Mucosa of descending colon (tissue), 3 donors: ENCODE results near the gene WASF1. TPM values are rescaled to one million over a fixed set of nuclear protein-coding genes. Genes with fewer than 3 reads are reported as not detected.
"Not testable (repeated sequence)": the region's sequence is repeated elsewhere in the genome, so short reads cannot be mapped to it uniquely, and the experiment has no call there.

Experiments used
- ATAC-seq: fragments of 200-7000 bp; cut with Tn5 transposase; one replicate; pipeline ENCODE4 v1.9.1; 2020; ENCODE audit warnings: mild to moderate bottlenecking, moderate library complexity
- DNase-seq, 3 donors: peaks; one replicate each; pipeline ENCODE4 v3.0.0-alpha.2; 2020
- H3K36me3 ChIP-seq: fragments of 200-600 bp; one replicate; pipeline ENCODE4 v1.8.0; 2021; ENCODE audit warnings: low read depth, mild to moderate bottlenecking
- H3K4me1 ChIP-seq: fragments of 200-600 bp; one replicate; pipeline ENCODE4 v1.8.0; 2021; ENCODE audit warnings: low read depth, mild to moderate bottlenecking
- H3K4me3 ChIP-seq: fragments of 200-600 bp; one replicate; pipeline ENCODE4 v1.8.0; 2021; ENCODE audit warnings: mild to moderate bottlenecking
- H3K9me3 ChIP-seq: fragments of 200-600 bp; one replicate; pipeline ENCODE4 v1.8.0; 2021; ENCODE audit warnings: mild to moderate bottlenecking
- CTCF ChIP-seq: fragments of 200-600 bp; IDR thresholded peaks from one replicate; pipeline ENCODE4 v1.8.0; 2022; ENCODE audit warnings: antibody characterized with exemption, mild to moderate bottlenecking
- intact Hi-C, 2 donors: fragments of 100-400 bp; cut with DNase I in 1 of 2; cut with micrococcal nuclease in 1 of 2; formaldehyde crosslinking; loops; one replicate each; pipeline versions ENCODE4 v1.11.0 to v1.11.1; 2022; cut with DNase I, micrococcal nuclease
- total RNA-seq, 3 donors: library from RNA; stranded (reverse); fragmentation: NEBNext Ultra II Directional in 2 of 3; extraction: Animal tissue kit (Norgen Biotek cat#: 25700) in 2 of 3; gene quantifications; one replicate each; pipeline versions ENCODE4 v1.2.1 to v1.2.4, GENCODE V29; 2021 to 2023
- donor health status: DM: no; HTN: no; CAD: no; lungs with moderate emphysema.
- donor health status: DM: no; HTN: no; CAD: no.
- donor health status: DM: no; HTN: yes; CAD: no.

Gene WASF1
- total RNA-seq, 3 donors from 2014 or later, result 1.3 to 16.0 (median 2.7) TPM

- Histone ChIP-seq H3K4me1 (no peaks in the 10 kb centered on the region), H3K9me3 (no peaks in the 10 kb centered on the region), H3K4me3 (no peak overlapping the region), H3K36me3 (no peaks in the 10 kb centered on the region)
- intact Hi-C loops, result no loop called here
- no peak for ATAC-seq
- DNase-seq, result no peak
- no peak for TF ChIP-seq CTCF
Observed at GRCh38 chr6:110137924-110138887, 41.3 kb downstream of the WASF1 start.

GRCh38 chr6:110130362-110130761 is 49.1 kb downstream of the WASF1 start:
- Histone ChIP-seq H3K4me3 (no peak overlapping the region), H3K4me1 (no peaks in the 10 kb centered on the region), H3K36me3 (no peaks in the 10 kb centered on the region), H3K9me3 (no peaks in the 10 kb centered on the region)
- no peak for DNase-seq
- no peak for TF ChIP-seq CTCF
- no peak for ATAC-seq
- intact Hi-C loops, result no loop called here

GRCh38 chr6:110128418-110128817 is 51.1 kb downstream of the WASF1 start:
- Histone ChIP-seq H3K4me3 (no peak overlapping the region), H3K4me1 (no peaks in the 10 kb centered on the region), H3K36me3 (no peaks in the 10 kb centered on the region), H3K9me3 (no peaks in the 10 kb centered on the region)
- DNase-seq (no peak), ATAC-seq (no peak)
- intact Hi-C loops, result no loop called here
- no peak for TF ChIP-seq CTCF

GRCh38 chr6:110125361-110125760 is 54.1 kb downstream of the WASF1 start:
- ATAC-seq, result no peak
- no peak overlapping the region for H3K4me3 ChIP-seq
- no peaks in the 10 kb centered on the region for H3K9me3 ChIP-seq
- H3K4me1 ChIP-seq, result no peaks in the 10 kb centered on the region
- intact Hi-C loops, result no loop called here
- TF ChIP-seq CTCF, result no peak
- H3K36me3 ChIP-seq, result no peaks in the 10 kb centered on the region
- DNase-seq, result no peak

- ATAC-seq, H3K36me3 ChIP-seq, H3K9me3 ChIP-seq, intact Hi-C loops, DNase-seq, H3K4me3 ChIP-seq, H3K4me1 ChIP-seq: not testable (repeated sequence)
Observed at GRCh38 chr6:110121655-110122054, 57.8 kb downstream of the WASF1 start.

- TF ChIP-seq CTCF, result no peak
- Histone ChIP-seq H3K4me1 (no peaks in the 10 kb centered on the region), H3K9me3 (no peaks in the 10 kb centered on the region), H3K4me3 (no peak overlapping the region), H3K36me3 (no peaks in the 10 kb centered on the region)
- intact Hi-C loops, result no loop called here
- ATAC-seq (no peak), DNase-seq (no peak)
Observed at GRCh38 chr6:110116258-110116657, 63.2 kb downstream of the WASF1 start.
